SK-N-SH (cell line): ENCODE measurements around the gene SPRED2. TPM values are rescaled to one million over a fixed set of nuclear protein-coding genes. Genes with fewer than 3 reads are reported as not detected.
A peak's percentile ranks its signal among the peaks of the same experiment; 100 is the strongest.

Experiments
- CTCF ChIA-PET: fragments of 300-600, 350-600 bp; formaldehyde crosslinking; extraction: SDS; loops from one replicate; lab custom pipeline; 2021; lab: Yijun Ruan, JAX
- POLR2A ChIA-PET: fragments of 350-600 bp; sonication (Branson Sonifier 250); formaldehyde crosslinking; extraction: SDS; loops from one replicate; lab custom pipeline; 2020; ENCODE audit warnings: antibody characterized with exemption, inconsistent platforms; lab: Yijun Ruan, JAX
- DNase-seq: peaks from one replicate; pipeline ENCODE4 v3.0.0; 2012
- H2AFZ ChIP-seq: fragments of 200-600 bp; sonication (generic); 2 replicates; pipeline ENCODE4 v1.8.1; 2016; ENCODE audit warnings: antibody characterized with exemption, mild to moderate bottlenecking, low read depth
- H3F3A ChIP-seq: fragments of 200-600 bp; sonication (generic); replicated peaks from 2 replicates; pipeline ENCODE3; 2016; ENCODE audit warnings: antibody characterized with exemption, mild to moderate bottlenecking; ENCODE audit not compliant: insufficient read depth
- H3K27ac ChIP-seq, 2 experiments: fragments of 200-500 bp in 1 of 2; fragments of 200-600 bp in 1 of 2; sonication (Bioruptor generic) in 1 of 2; sonication (generic), shearing (Covaris generic) in 1 of 2; 2 replicates each; pipeline versions ENCODE4 v1.5.1 to v1.6.1; 2014 to 2016; ENCODE audit warnings: low read depth in 2 of 2, inconsistent platforms in 1 of 2, low read length in 1 of 2, mild to moderate bottlenecking in 1 of 2, mixed read lengths in 1 of 2
- H3K27me3 ChIP-seq: fragments of 200-600 bp; sonication (generic), shearing (Covaris generic); 2 replicates; pipeline ENCODE4 v1.6.1; 2016; ENCODE audit warnings: mixed run types; ENCODE audit not compliant: insufficient read depth
- H3K36me3 ChIP-seq, 2 experiments: fragments of 200-500 bp in 1 of 2; fragments of 200-600 bp in 1 of 2; sonication (Bioruptor generic) in 1 of 2; sonication (generic) in 1 of 2; replicated peaks in 1 of 2; 2 replicates each; pipeline versions ENCODE3 to v1.5.1; 2014 to 2016; ENCODE audit warnings: low read length in 1 of 2, mild to moderate bottlenecking in 1 of 2; ENCODE audit not compliant: insufficient read depth in 2 of 2, control insufficient read depth in 1 of 2
- H3K4me1 ChIP-seq, 2 experiments: fragments of 200-500 bp in 1 of 2; fragments of 200-600 bp in 1 of 2; sonication (Bioruptor generic) in 1 of 2; sonication (generic), shearing (Covaris generic) in 1 of 2; 2 replicates each; pipeline versions ENCODE4 v1.5.1 to v1.6.1; 2014 to 2016; ENCODE audit warnings: low read depth in 1 of 2, low read length in 1 of 2, mixed run types in 1 of 2; ENCODE audit not compliant: insufficient read depth in 2 of 2, control insufficient read depth in 1 of 2
- H3K4me2 ChIP-seq: fragments of 200-600 bp; sonication (generic), shearing (Covaris generic); 2 replicates; pipeline ENCODE4 v1.6.1; 2017; ENCODE audit warnings: mixed run types
- H3K4me3 ChIP-seq, 2 experiments: fragments of 200-500 bp in 1 of 2; fragments of 200-600 bp in 1 of 2; sonication (Bioruptor generic) in 1 of 2; sonication (generic), shearing (Covaris generic) in 1 of 2; 2 replicates each; pipeline versions ENCODE4 v1.5.1 to v1.8.1; 2014 to 2016; ENCODE audit warnings: low read depth in 2 of 2, inconsistent platforms in 1 of 2, low read length in 1 of 2, mild to moderate bottlenecking in 1 of 2, mixed read lengths in 1 of 2, moderate library complexity in 1 of 2
- H3K79me2 ChIP-seq: fragments of 200-600 bp; sonication (generic); 2 replicates; pipeline ENCODE4 v1.8.1; 2017; ENCODE audit warnings: mild to moderate bottlenecking; ENCODE audit not compliant: insufficient read depth
- H3K9ac ChIP-seq: fragments of 200-600 bp; sonication (generic); 2 replicates; pipeline ENCODE4 v1.6.1; 2017; ENCODE audit warnings: mixed run types
- H3K9me2 ChIP-seq: fragments of 200-600 bp; sonication (generic); 2 replicates; pipeline ENCODE4 v1.6.1; 2017; ENCODE audit warnings: mixed run types
- H3K9me3 ChIP-seq: fragments of 200-600 bp; sonication (generic); 2 replicates; pipeline ENCODE4 v1.6.1; 2017; ENCODE audit warnings: mixed run types, mild to moderate bottlenecking, moderate library complexity
- H4K20me1 ChIP-seq: fragments of 200-600 bp; sonication (generic); 2 replicates; pipeline ENCODE4 v1.6.1; 2017; ENCODE audit warnings: mild to moderate bottlenecking, mixed run types; ENCODE audit not compliant: insufficient read depth
- ELF1 ChIP-seq: IDR thresholded peaks from 2 replicates; pipeline ENCODE4 v1.4.0; 2012
- FOSL2 ChIP-seq: IDR thresholded peaks from 2 replicates; pipeline ENCODE4 v1.4.0; 2012; ENCODE audit warnings: low read depth, mild to moderate bottlenecking, moderate library complexity, borderline replicate concordance
- FOXJ3 ChIP-seq: sonication (generic); formaldehyde crosslinking; IDR thresholded peaks from 2 replicates; pipeline ENCODE4 v1.5.1; 2020; ENCODE audit warnings: mild to moderate bottlenecking, missing genetic modification reagents
- FOXM1 ChIP-seq: IDR thresholded peaks from 2 replicates; pipeline ENCODE4 v1.4.0; 2012; ENCODE audit warnings: low read depth, mild to moderate bottlenecking
- IRF3 ChIP-seq: fragments of 150-350 bp; IDR thresholded peaks from 2 replicates; pipeline ENCODE4 v1.6.1; 2016; ENCODE audit warnings: mild to moderate bottlenecking, low read depth, low read length
- JUND ChIP-seq: IDR thresholded peaks from 2 replicates; pipeline ENCODE4 v1.4.0; 2012
- MEF2A ChIP-seq: IDR thresholded peaks from 2 replicates; pipeline ENCODE4 v1.4.0; 2012; ENCODE audit warnings: low read depth, borderline replicate concordance
- NRF1 ChIP-seq: IDR thresholded peaks from 2 replicates; pipeline ENCODE4 v1.6.1; 2012; ENCODE audit warnings: low read depth, mild to moderate bottlenecking, low read length
- PBX3 ChIP-seq: IDR thresholded peaks from 2 replicates; pipeline ENCODE4; 2012
- RFX5 ChIP-seq: IDR thresholded peaks from 2 replicates; pipeline ENCODE4 v1.6.1; 2012; ENCODE audit warnings: mild to moderate bottlenecking, improper control_type of control experiment, low read length
- SMC3 ChIP-seq: IDR thresholded peaks from 2 replicates; pipeline ENCODE4 v1.6.1; 2012; ENCODE audit warnings: low read depth, low read length, improper control_type of control experiment
- USF1 ChIP-seq: IDR thresholded peaks from 2 replicates; pipeline ENCODE4 v1.4.0; 2012; ENCODE audit warnings: low read depth, borderline replicate concordance
- WGBS: methylation state at CpG from one replicate; pipeline ENCODE4 v1.1.6; 2017; ENCODE audit warnings: low lambda C conversion rate; 5-methylcytosine and 5-hydroxymethylcytosine counted together
- polyA plus RNA-seq, 3 experiments: library from polyadenylated mRNA; depleted of rRNA; stranded (reverse); fragments of >200 nt; gene quantifications; 2 replicates each; pipeline ENCODE4 v1.2.3, GENCODE V29; 2012

The SPRED2 gene
- polyA plus RNA-seq, 1 of the 3 experiments (the other 2 are of a cell fraction), result 21.9 TPM

- TF ChIP-seq FOXM1 (0 out of 2 replicates have a peak, but pooled peaks have one; percentile 27), FOSL2 (no peak), ELF1 (peak; percentile 72; the same call in 1 of the 2 replicates), JUND (peak; percentile 78), USF1 (no peak), SMC3 (no peak; the same call in 1 of the 2 replicates), PBX3 (peak; percentile 25), IRF3 (no peak), FOXJ3 (CRISPR knock-in tag) (0 out of 2 replicates have a peak, but pooled peaks have one; percentile 38)
Measured at GRCh38 chr2:65432227-65433190, at the start of gene SPRED2 (continued).

DNA sequence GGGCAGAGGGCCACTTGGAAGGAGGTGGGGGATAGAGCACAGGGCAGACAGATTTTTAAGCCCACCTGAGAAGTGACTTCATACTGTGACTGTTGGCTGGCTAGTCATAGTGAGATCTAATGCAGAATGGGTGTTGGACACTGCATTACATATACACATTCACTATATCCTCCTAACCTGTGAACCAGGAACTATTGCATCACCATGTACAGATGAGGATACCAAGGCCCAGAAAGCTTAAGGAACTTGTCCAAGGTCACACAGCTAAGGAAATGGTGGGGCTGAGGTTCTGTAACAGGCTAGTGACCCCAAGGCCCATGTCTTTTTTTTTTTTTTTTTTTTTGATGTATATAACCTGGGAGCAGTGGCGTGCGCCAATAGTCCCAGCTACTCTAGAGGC, 49.6 kb upstream of the SPRED2 start:
- ChIA-PET POLR2A (no interaction called here), CTCF (interaction anchor here (0.8 kb wide), 1 partner anchor 9 kb away, joined by 3 read pairs; no protein-coding TSS in a partner anchor)
- Histone ChIP-seq H3K4me3 (no peak overlapping the region), H3K27ac (no peak overlapping the region), H3K9me3 (no peaks in the 10 kb centered on the region), H3K9ac (no peak overlapping the region), H3K4me2 (no peak overlapping the region), H3K4me1 (peaks cover 0 to 2% of the 10 kb centered on the region in 2 experiments; a peak in 1 of 4 replicates), H3K36me3 (no peaks in the 10 kb centered on the region), H3K79me2 (no peaks in the 10 kb centered on the region), H2AFZ (no peak overlapping the region), H3F3A (no peaks in the 10 kb centered on the region), H3K27me3 (no peaks in the 10 kb centered on the region), H3K9me2 (no peaks in the 10 kb centered on the region), H4K20me1 (no peaks in the 10 kb centered on the region)
- WGBS, result 92% methylated on average over 2 of the region's 2 CpGs
- TF ChIP-seq NRF1 (no peak), MEF2A (no peak), RFX5 (no peak)
- no peak for DNase-seq
